GM12892 (cell line): ENCODE measurements around the gene TMEM163.

Experiments
- POLR2A ChIP-seq: IDR thresholded peaks from 2 replicates; pipeline ENCODE4 v1.6.1; 2011; ENCODE audit warnings: low read depth, low read length, control low read depth
- POLR2AphosphoS5 ChIP-seq: IDR thresholded peaks from 2 replicates; pipeline ENCODE4 v1.6.1; 2011; ENCODE audit warnings: low read depth, low read length, control low read depth
- TAF1 ChIP-seq: IDR thresholded peaks from 2 replicates; pipeline ENCODE4 v1.6.1; 2011; ENCODE audit warnings: low read depth, mild to moderate bottlenecking, control low read depth, low read length, borderline replicate concordance

DNA sequence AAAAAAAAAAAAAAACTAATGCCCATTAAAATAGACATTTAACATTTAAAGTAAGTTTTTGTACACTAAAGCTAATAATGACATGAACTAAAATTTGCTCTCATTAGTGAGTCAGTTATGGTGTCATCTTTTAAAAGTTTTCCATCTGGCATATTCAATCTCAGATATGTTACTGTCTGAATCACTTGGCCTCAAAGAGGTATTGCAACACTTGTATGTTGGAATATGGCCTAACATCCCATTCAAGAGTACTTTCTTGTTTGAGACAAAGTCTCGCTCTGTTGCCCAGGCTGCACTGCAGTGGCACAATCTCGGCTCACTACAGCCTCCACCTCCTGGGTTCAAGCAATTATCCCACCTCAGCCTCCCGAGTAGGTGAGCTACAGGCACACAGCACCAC lies 169.7 kb downstream of the TMEM163 start:
- TF ChIP-seq POLR2A (no peak), POLR2AphosphoS5 (no peak), TAF1 (no peak)
